Measurements from ENCODE around the gene ZBTB16. TPM values are rescaled to one million over a fixed set of nuclear protein-coding genes. Genes with fewer than 3 reads are reported as not detected.

The ZBTB16 gene
- total and polyA plus RNA-seq, 2 donors (not counting 3 experiments of a cell fraction or from before 2014, with no cell fraction given), result 9.8 to 20.3 TPM

DNA sequence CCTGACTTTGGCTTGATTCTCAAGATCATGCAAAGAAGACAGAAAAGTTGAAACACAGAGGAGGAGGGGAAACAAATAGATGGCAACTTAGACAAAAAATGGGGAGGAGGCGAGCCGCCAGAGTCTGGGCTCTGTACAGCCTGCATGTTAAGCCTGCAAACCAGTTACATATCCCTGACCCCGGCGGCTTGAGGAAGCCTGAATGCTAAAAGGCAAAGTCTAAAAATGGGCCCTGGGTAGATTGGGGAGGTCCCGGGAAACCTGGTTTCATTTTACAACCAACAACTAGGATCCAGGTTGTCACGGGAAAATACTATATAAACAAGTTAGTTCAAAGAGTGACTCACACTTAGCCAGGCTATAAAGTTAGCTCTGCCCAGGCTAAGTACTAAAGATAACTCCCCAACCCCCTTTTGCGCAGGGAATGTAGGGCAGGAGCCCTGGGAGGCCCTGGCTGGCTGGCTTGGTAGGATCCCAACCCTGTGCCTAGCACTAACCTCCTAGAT lies 18.8 kb upstream of the ZBTB16 start:
- peak overlapping the region; percentile 34 for H2AFZ ChIP-seq (ENCODE audit: low read depth, low read length)
- FAIRE-seq (peak; percentile 26), DNase-seq (ENCODE audit: low read depth, low spot score) (peak; percentile 65)
- peak overlapping the region; percentile 15 for H3K4me2 ChIP-seq (ENCODE audit: insufficient read depth, low read length)
- TF ChIP-seq MYC (IDR thresholded peaks at IDR 0.05; ENCODE audit: low read depth, low read length) (no peak), GATA2 (IDR thresholded peaks at IDR 0.05; ENCODE audit: insufficient read depth, insufficient read length, low read depth, low read length) (no peak), MAX (IDR thresholded peaks at IDR 0.05; ENCODE audit: insufficient read depth, insufficient read length) (no peak), EZH2 (IDR thresholded peaks at IDR 0.05; ENCODE audit: borderline replicate concordance, low read depth, low read length, severe bottlenecking) (no peak), FOS (IDR thresholded peaks at IDR 0.05; ENCODE audit: borderline replicate concordance, insufficient read depth, low read length) (peak; percentile 61), JUN (IDR thresholded peaks at IDR 0.05; ENCODE audit: borderline replicate concordance, insufficient read depth, insufficient read length, low read depth) (peak; percentile 37)
- H3K27ac ChIP-seq (ENCODE audit: insufficient read depth, low read depth, low read length), result peak overlapping the region; percentile 40
- H3K9me1 ChIP-seq (replicated peaks; ENCODE audit: control insufficient read depth, extremely low read depth, insufficient read depth, low read length), result no peaks in the 10 kb centered on the region
- no peak overlapping the region for H3K9ac ChIP-seq (replicated peaks; ENCODE audit: extremely low read depth, insufficient read depth, low read length)
- H3K27me3 ChIP-seq (ENCODE audit: control insufficient read depth in 2 of 2, insufficient read depth in 2 of 2, low read length in 2 of 2), result no peaks in the 10 kb centered on the region
- peaks cover 28% of the 10 kb centered on the region for H3K4me1 ChIP-seq (ENCODE audit: control insufficient read depth, extremely low read depth, insufficient read depth, low read length)
- intact Hi-C loops (cut with micrococcal nuclease) (no loop called here), dilution Hi-C loops (cut with MboI; ENCODE audit: extremely low pct_ligation_motif_present, low sequenced_read_pairs) (loop anchor here (25.0 kb wide), 1 partner anchor 222 kb away; no protein-coding TSS in a partner anchor)
- no peaks in the 10 kb centered on the region for H3K36me3 ChIP-seq (ENCODE audit: control insufficient read depth in 2 of 2, extremely low read depth in 1 of 2, insufficient read depth in 2 of 2, low read length in 2 of 2)
- no peaks in the 10 kb centered on the region for H4K20me1 ChIP-seq (replicated peaks; ENCODE audit: control insufficient read depth, extremely low read depth, insufficient read depth, low read length)
- POLR2A ChIA-PET, result no interaction called here
- no TSS peak for BruUV-seq (replicated peaks)
- CTCF ChIA-PET, result interaction anchor here (1.0 kb wide), 2 partner anchors 138 to 220 kb away, joined by 6 to 7 read pairs; no protein-coding TSS in a partner anchor
- no peaks in the 10 kb centered on the region for H3K9me3 ChIP-seq (replicated peaks; ENCODE audit: control insufficient read depth, insufficient read depth, low read length)
- no peak overlapping the region for H3K4me3 ChIP-seq (replicated peaks in 1 of 3; ENCODE audit: insufficient read depth in 1 of 3, low read depth in 1 of 3, low read length in 3 of 3)
- no peaks in the 10 kb centered on the region for H3K79me2 ChIP-seq (ENCODE audit: control insufficient read depth, insufficient read depth, low read length)

DNA sequence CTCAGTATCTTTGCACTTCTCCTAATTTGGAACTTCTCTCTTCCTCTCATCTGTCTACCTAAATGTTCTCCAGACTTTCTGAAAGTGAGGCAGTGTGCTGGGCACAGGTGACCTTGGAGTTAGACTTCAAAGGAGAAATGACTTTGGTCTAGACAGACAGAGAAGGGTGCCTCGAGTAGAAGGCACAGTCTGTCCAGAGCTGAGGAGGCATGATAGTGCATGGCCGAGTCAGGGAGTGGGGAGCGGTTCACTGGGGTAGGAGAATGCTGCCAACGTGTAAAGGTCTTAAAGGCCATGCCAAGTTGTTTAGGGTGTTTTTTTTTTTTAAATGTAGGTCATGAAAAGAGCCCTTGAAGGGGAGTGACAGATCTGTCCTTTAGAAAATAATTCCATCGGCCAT lies 17.3 kb upstream of the ZBTB16 start:
- POLR2A ChIA-PET, result no interaction called here
- no peaks in the 10 kb centered on the region for H3K9me1 ChIP-seq (replicated peaks; ENCODE audit: control insufficient read depth, extremely low read depth, insufficient read depth, low read length)
- no peak overlapping the region for H3K9ac ChIP-seq (replicated peaks; ENCODE audit: extremely low read depth, insufficient read depth, low read length)
- H3K9me3 ChIP-seq (replicated peaks; ENCODE audit: control insufficient read depth, insufficient read depth, low read length), result no peaks in the 10 kb centered on the region
- H3K4me2 ChIP-seq (ENCODE audit: insufficient read depth, low read length), result no peak overlapping the region
- FAIRE-seq (no peak), DNase-seq (ENCODE audit: low read depth, low spot score) (no peak)
- no peak overlapping the region for H3K4me3 ChIP-seq (replicated peaks in 1 of 3; ENCODE audit: insufficient read depth in 1 of 3, low read depth in 1 of 3, low read length in 3 of 3)
- H3K4me1 ChIP-seq (ENCODE audit: control insufficient read depth, extremely low read depth, insufficient read depth, low read length), result peaks cover 19% of the 10 kb centered on the region
- TF ChIP-seq JUN (IDR thresholded peaks at IDR 0.05; ENCODE audit: borderline replicate concordance, insufficient read depth, insufficient read length, low read depth) (no peak), POLR2A (IDR thresholded peaks at IDR 0.05; ENCODE audit: low read depth, low read length) (no peak), GATA2 (IDR thresholded peaks at IDR 0.05; ENCODE audit: insufficient read depth, insufficient read length, low read depth, low read length) (no peak), MAX (IDR thresholded peaks at IDR 0.05; ENCODE audit: insufficient read depth, insufficient read length) (no peak), FOS (IDR thresholded peaks at IDR 0.05; ENCODE audit: borderline replicate concordance, insufficient read depth, low read length) (no peak), MYC (IDR thresholded peaks at IDR 0.05; ENCODE audit: low read depth, low read length) (no peak)
- TF ChIP-seq, protein P1, sequence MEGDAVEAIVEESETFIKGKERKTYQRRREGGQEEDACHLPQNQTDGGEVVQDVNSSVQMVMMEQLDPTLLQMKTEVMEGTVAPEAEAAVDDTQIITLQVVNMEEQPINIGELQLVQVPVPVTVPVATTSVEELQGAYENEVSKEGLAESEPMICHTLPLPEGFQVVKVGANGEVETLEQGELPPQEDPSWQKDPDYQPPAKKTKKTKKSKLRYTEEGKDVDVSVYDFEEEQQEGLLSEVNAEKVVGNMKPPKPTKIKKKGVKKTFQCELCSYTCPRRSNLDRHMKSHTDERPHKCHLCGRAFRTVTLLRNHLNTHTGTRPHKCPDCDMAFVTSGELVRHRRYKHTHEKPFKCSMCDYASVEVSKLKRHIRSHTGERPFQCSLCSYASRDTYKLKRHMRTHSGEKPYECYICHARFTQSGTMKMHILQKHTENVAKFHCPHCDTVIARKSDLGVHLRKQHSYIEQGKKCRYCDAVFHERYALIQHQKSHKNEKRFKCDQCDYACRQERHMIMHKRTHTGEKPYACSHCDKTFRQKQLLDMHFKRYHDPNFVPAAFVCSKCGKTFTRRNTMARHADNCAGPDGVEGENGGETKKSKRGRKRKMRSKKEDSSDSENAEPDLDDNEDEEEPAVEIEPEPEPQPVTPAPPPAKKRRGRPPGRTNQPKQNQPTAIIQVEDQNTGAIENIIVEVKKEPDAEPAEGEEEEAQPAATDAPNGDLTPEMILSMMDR (IDR thresholded peaks at IDR 0.05; ENCODE audit: extremely low read depth in 1 of 2, insufficient read depth in 1 of 2, low read depth in 1 of 2, low read length in 2 of 2), result no peak
- H3K27ac ChIP-seq (ENCODE audit: insufficient read depth, low read depth, low read length), result no peak overlapping the region
- no peaks in the 10 kb centered on the region for H3K79me2 ChIP-seq (ENCODE audit: control insufficient read depth, insufficient read depth, low read length)
- dilution Hi-C loops (cut with MboI; ENCODE audit: extremely low pct_ligation_motif_present, low sequenced_read_pairs), result loop anchor here (25.0 kb wide), 1 partner anchor 220 kb away; no protein-coding TSS in a partner anchor
- no peaks in the 10 kb centered on the region for H3K27me3 ChIP-seq (ENCODE audit: control insufficient read depth in 2 of 2, insufficient read depth in 2 of 2, low read length in 2 of 2)
- no peak overlapping the region for H2AFZ ChIP-seq (ENCODE audit: low read depth, low read length)
- intact Hi-C loops (cut with micrococcal nuclease), result no loop called here
- CTCF ChIA-PET, result interaction anchor here (0.8 to 1.6 kb wide), 3 partner anchors 18 to 137 kb away, joined by 3 to 4 read pairs (median 3); no protein-coding TSS in a partner anchor
- BruUV-seq (replicated peaks), result no TSS peak
- no peaks in the 10 kb centered on the region for H3K36me3 ChIP-seq (ENCODE audit: control insufficient read depth in 2 of 2, extremely low read depth in 1 of 2, insufficient read depth in 2 of 2, low read length in 2 of 2)
- no peaks in the 10 kb centered on the region for H4K20me1 ChIP-seq (replicated peaks; ENCODE audit: control insufficient read depth, extremely low read depth, insufficient read depth, low read length)

Data from endothelial cell of umbilical vein (primary cell).